ENCODE results near the gene ZNF398.
A peak's percentile ranks its signal among the peaks of the same experiment; 100 is the strongest.

ZNF398 gene

DNA sequence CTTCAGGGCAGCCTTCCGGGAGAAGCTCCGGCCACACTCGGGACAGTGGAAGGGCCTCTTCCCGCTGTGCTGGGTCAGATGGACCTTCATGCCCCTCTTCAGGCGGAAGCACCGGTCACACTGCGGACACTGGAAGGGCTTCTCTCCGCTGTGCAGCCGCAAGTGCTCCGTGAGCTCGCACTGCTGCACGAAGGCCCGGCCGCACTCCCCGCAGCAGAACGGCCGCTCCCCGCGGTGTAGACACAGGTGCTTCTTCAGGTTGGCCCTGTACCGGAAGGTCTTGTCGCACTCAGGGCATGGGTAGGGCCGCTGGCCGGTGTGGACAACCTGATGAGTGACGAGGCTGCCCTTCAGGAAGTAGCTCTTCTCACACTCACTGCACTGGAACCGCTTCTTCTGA, 42.5 kb upstream of the ZNF398 start:
- TF ChIP-seq, protein P1, sequence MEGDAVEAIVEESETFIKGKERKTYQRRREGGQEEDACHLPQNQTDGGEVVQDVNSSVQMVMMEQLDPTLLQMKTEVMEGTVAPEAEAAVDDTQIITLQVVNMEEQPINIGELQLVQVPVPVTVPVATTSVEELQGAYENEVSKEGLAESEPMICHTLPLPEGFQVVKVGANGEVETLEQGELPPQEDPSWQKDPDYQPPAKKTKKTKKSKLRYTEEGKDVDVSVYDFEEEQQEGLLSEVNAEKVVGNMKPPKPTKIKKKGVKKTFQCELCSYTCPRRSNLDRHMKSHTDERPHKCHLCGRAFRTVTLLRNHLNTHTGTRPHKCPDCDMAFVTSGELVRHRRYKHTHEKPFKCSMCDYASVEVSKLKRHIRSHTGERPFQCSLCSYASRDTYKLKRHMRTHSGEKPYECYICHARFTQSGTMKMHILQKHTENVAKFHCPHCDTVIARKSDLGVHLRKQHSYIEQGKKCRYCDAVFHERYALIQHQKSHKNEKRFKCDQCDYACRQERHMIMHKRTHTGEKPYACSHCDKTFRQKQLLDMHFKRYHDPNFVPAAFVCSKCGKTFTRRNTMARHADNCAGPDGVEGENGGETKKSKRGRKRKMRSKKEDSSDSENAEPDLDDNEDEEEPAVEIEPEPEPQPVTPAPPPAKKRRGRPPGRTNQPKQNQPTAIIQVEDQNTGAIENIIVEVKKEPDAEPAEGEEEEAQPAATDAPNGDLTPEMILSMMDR (IDR thresholded peaks at IDR 0.05; ENCODE audit: low read depth, low read length), result no peak
- H3K27me3 ChIP-seq (ENCODE audit: insufficient read depth, low read depth, severe bottlenecking), result no peaks in the 10 kb centered on the region
- no peak overlapping the region for H3K27ac ChIP-seq
- H3K9me3 ChIP-seq (ENCODE audit: severe bottlenecking), result no peaks in the 10 kb centered on the region
- H3K36me3 ChIP-seq, result no peaks in the 10 kb centered on the region
- DNase-seq, result no peak
- H3K4me3 ChIP-seq (ENCODE audit: low read depth, low read length), result no peak overlapping the region

DNA sequence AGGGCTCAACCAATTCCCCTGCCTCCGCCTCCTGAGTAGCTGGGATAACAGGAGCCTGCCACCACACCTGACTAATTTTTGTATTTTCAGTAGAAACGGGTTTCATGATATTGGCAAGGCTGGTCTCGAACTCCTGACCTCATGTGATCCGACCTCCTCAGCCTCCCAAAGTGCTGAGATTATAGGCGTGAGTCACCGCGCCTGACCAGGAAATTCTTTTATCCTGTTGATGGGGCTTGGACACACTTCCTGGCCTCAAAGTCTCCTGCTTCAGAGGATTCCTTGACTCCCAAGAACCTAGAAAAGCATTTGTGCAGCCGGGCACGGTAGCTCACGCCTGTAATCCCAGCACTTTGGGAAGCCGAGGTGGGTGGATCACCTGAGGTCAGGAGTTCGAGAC, 37.3 kb upstream of the ZNF398 start:
- H3K9me3 ChIP-seq (ENCODE audit: severe bottlenecking), result no peaks in the 10 kb centered on the region
- no peaks in the 10 kb centered on the region for H3K36me3 ChIP-seq
- H3K4me3 ChIP-seq (ENCODE audit: low read depth, low read length), result no peak overlapping the region
- H3K27ac ChIP-seq, result no peak overlapping the region
- no peaks in the 10 kb centered on the region for H3K27me3 ChIP-seq (ENCODE audit: insufficient read depth, low read depth, severe bottlenecking)
- TF ChIP-seq, protein P1 (IDR thresholded peaks at IDR 0.05; ENCODE audit: low read depth, low read length), result no peak
- DNase-seq, result no peak

DNA sequence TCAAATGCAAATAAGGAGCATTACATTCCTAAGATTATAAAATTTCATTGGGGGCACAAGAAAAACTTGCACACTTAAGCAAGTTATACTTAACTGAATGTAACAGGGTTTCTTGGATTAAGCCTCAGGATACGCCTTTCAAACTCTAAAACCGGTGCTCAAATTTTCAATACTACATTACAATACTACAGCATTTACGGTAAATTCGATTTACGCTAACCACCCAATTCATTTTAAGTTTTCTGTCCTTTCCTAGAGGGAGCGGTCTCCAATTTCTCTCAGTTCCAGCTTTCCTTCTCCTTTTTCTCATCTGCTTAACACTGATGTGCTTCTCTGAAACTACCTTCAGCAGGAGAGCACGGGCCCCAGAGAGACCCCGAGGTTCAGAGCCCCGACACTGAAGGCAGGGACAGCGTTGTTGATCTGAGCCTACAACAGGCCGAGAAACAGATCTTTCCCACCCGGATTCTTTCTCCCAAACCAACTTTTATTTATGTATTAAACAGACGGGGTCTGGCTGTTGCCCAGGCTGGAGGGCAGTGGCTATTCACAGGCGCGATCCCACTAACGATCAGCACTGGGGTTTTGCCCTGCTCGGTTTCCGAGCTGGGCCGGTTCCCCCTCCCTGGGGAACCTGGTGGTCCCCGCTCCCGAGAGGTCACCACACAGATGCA, 21.9 kb upstream of the ZNF398 start:
- no peaks in the 10 kb centered on the region for H3K27me3 ChIP-seq (ENCODE audit: insufficient read depth, low read depth, severe bottlenecking)
- DNase-seq, result no peak
- TF ChIP-seq, protein P1 (IDR thresholded peaks at IDR 0.05; ENCODE audit: low read depth, low read length), result no peak
- peaks cover 17% of the 10 kb centered on the region for H3K36me3 ChIP-seq
- peak overlapping the region; percentile 63 for H3K4me3 ChIP-seq (ENCODE audit: low read depth, low read length)
- peaks cover under 1% of the 10 kb centered on the region for H3K9me3 ChIP-seq (ENCODE audit: severe bottlenecking)
- H3K27ac ChIP-seq, result peak overlapping the region; percentile 90

DNA sequence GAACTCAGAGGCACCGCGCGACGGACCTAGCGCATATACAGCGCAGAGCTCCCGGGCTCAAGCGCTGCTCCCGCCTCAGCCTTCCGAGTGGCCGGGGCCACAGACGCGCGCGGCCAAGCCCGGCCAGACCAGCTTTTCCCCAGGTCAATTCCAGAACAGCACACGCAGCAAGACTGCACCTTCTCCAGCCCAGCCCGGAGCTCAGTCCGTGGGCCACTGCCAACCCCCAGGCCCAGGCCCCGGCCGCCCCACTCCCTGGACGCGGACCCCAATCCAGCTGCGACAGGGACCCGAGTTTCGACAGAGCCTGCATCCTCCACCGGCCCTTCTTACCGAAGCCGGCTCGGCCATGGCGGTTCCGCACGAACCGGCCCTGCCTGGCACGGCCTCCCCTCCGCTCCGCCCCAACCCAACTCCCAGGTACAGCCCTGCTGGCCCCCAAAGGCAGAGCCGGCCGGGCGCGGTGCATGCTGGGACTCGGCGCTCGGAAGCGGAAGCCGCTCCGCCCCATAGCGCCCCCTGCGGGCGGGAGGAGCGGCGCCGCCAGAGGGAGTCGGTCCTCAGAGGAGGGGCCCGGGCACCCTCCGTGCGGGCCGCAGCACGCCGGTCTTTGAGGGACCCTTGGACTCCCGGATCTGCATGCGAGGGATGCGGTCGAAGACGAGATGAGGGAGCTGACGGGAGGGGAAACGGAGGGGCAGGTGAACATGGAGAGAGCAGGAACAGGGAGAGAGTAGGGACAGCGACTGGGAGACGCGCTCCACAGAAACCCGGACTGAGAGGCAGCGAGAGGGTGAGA, 21.2 kb upstream of the ZNF398 start, which contains the start of gene ZNF425:
ZNF425 (minus strand) TSS at position 462 of the 799 bp plus-strand sequence; CDS start at position 351, 111 bp downstream.
- DNase-seq, result peak; percentile 92
- H3K27ac ChIP-seq, result peak within 1 kb of the TSS; percentile 90
- H3K27me3 ChIP-seq (ENCODE audit: insufficient read depth, low read depth, severe bottlenecking), result no peaks in the 10 kb centered on the region
- TF ChIP-seq, protein P1 (IDR thresholded peaks at IDR 0.05; ENCODE audit: low read depth, low read length), result peak; percentile 88
- H3K9me3 ChIP-seq (ENCODE audit: severe bottlenecking), result peaks cover 8% of the 10 kb centered on the region
- peak within 1 kb of the TSS; percentile 63 for H3K4me3 ChIP-seq (ENCODE audit: low read depth, low read length)
- H3K36me3 ChIP-seq, result peaks cover 23% of the 10 kb centered on the region

DNA sequence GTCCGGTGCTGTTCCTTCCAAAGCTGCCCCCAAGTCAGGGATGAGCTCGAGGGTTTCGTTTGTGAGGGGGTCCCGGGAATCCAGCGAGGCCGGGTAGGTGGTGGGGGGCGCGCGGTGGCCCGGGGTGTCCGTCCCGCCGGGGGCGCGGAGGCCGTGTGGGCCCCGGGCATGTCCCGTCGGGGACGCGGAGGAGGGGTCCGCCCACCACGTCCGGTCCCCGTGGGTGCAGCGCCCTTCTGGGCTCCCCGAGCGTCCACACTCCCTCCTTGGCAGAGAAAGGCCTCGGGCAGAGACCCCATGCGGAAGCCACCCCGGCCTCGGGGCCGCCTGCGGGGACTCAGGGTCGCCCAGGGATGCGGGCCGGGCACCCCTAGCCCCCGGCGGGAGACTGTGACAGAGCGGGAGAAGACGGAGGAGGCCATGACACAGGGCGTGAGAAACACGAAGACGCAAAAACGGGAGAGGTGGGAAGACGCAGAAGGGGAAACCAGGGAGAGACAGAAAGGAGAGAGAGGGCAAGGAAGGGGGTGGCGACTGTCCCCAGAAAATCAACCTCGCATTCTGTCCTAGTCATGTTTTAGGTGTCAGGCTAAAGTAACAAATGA, 20.5 kb upstream of the ZNF398 start:
- peak overlapping the region; percentile 90 for H3K27ac ChIP-seq
- H3K9me3 ChIP-seq (ENCODE audit: severe bottlenecking), result peaks cover 8% of the 10 kb centered on the region
- peaks cover 27% of the 10 kb centered on the region for H3K36me3 ChIP-seq
- DNase-seq, result peak; percentile 66
- no peaks in the 10 kb centered on the region for H3K27me3 ChIP-seq (ENCODE audit: insufficient read depth, low read depth, severe bottlenecking)
- TF ChIP-seq, protein P1 (IDR thresholded peaks at IDR 0.05; ENCODE audit: low read depth, low read length), result no peak
- peak overlapping the region; percentile 63 for H3K4me3 ChIP-seq (ENCODE audit: low read depth, low read length)
